Heart left ventricle (tissue), 13 donors: ENCODE results near the gene PRKCG.

Source experiments
- CTCF ChIP-seq, 12 donors: fragments of 200-600 bp; sonication (generic) in 4 of 12; IDR thresholded peaks; one replicate each; pipeline versions ENCODE4 v1.5.0 to v1.8.0; 2018 to 2022; ENCODE audit warnings: antibody characterized with exemption in 12 of 12, mild to moderate bottlenecking in 5 of 12
- POLR2A ChIP-seq, 2 donors: fragments of 450-650 bp; IDR thresholded peaks; one replicate each; pipeline ENCODE4 v1.6.1; 2017; ENCODE audit warnings: antibody characterized with exemption in 2 of 2, mild to moderate bottlenecking in 2 of 2, moderate library complexity in 2 of 2
- donor health status: ischemic (EF 13 %, LVEDD 7.1; RV severe dilation, severe dysfunction).
- donor health status: DM: no; HTN: yes; CAD: no.
- donor health status: DM: no; HTN: no; CAD: no.
- donor health status: ischemic (EF 25% LVEDD 6.9; RV normal size, moderate dysfunction).
- donor health status: ischemic (EF 25% LVEDD 5.7; RV mildly dilated, moderate dysfunction).
- donor health status: ischemic (EF 35%, LVEDD 5.7; RV mildly dilated, moderate dysfunction).
- donor health status: nonischemic (EF 11% LVEDD 7.7; RV severe dilation, severe dysfunction).
- donor health status: DM: yes; HTN: yes; CAD: no.
- donor health status: PGD.
- donor health status: ischemic (EF 29% LVEDD 5.4; RV normal size, mild dysfunction).
- donor health status: nonischemic (EF 23%, LVEDD 6.1; RV moderate dilation, normal function).

GRCh38 chr19:53844849-53845246, 37.1 kb upstream of the PRKCG start:
- TF ChIP-seq POLR2A (IDR thresholded peaks at IDR 0.05) (no peak), CTCF (IDR thresholded peaks at IDR 0.05) (no peak)
